Mesenchymal stem cell (in vitro differentiated cells and primary cell): ENCODE measurements around the gene DNAH8.
A peak's percentile ranks its signal among the peaks of the same experiment; 100 is the strongest.

Source experiments
- DNase-seq: peaks from one replicate; pipeline ENCODE4 v3.0.0-alpha.2; 2013
- H2AFZ ChIP-seq: one replicate; pipeline ENCODE4 v1.6.1; 2013; ENCODE audit warnings: low read depth, mild to moderate bottlenecking, control low read depth, inconsistent platforms, low read length, moderate library complexity
- H2AK5ac ChIP-seq: 2 replicates; pipeline ENCODE4 v1.6.1; 2013; ENCODE audit warnings: low read length, moderate library complexity, mild to moderate bottlenecking, inconsistent platforms; ENCODE audit not compliant: severe bottlenecking
- H2BK120ac ChIP-seq: one replicate; pipeline ENCODE4 v1.6.1; 2013; ENCODE audit warnings: low read depth, mild to moderate bottlenecking, inconsistent platforms, low read length, moderate library complexity
- H2BK12ac ChIP-seq, 2 experiments: one replicate each; pipeline ENCODE4 v1.6.1; 2013; ENCODE audit warnings: inconsistent platforms in 2 of 2, low read length in 2 of 2, mild to moderate bottlenecking in 2 of 2, moderate library complexity in 2 of 2, control low read depth in 1 of 2
- H2BK15ac ChIP-seq: one replicate; pipeline ENCODE4 v1.6.1; 2013; ENCODE audit warnings: mild to moderate bottlenecking, low read depth, inconsistent platforms; ENCODE audit not compliant: poor library complexity, severe bottlenecking
- H2BK5ac ChIP-seq: 2 replicates; pipeline ENCODE4 v1.6.1; 2013; ENCODE audit warnings: low read depth, mild to moderate bottlenecking, low read length, control low read depth, inconsistent platforms; ENCODE audit not compliant: poor library complexity, severe bottlenecking
- H3K14ac ChIP-seq, 2 experiments: one replicate each; pipeline ENCODE4 v1.6.1; 2013; ENCODE audit warnings: inconsistent platforms in 2 of 2, low read length in 2 of 2, control low read depth in 1 of 2, mild to moderate bottlenecking in 1 of 2, moderate library complexity in 1 of 2
- H3K18ac ChIP-seq, 2 experiments: one replicate each; pipeline ENCODE4 v1.6.1; 2013; ENCODE audit warnings: inconsistent platforms in 2 of 2, low read length in 2 of 2, control low read depth in 1 of 2, low read depth in 1 of 2, mild to moderate bottlenecking in 1 of 2
- H3K23ac ChIP-seq, 2 experiments: one replicate each; pipeline ENCODE4 v1.6.1; 2013; ENCODE audit warnings: inconsistent platforms in 2 of 2, low read length in 2 of 2, mild to moderate bottlenecking in 2 of 2, moderate library complexity in 2 of 2, control low read depth in 1 of 2
- H3K27ac ChIP-seq: 2 replicates; pipeline ENCODE4 v1.5.1; 2013; ENCODE audit warnings: mild to moderate bottlenecking, moderate library complexity, low read length, control low read depth, inconsistent platforms; ENCODE audit not compliant: poor library complexity, severe bottlenecking
- H3K27me3 ChIP-seq, 2 experiments: 2 replicates each; pipeline versions ENCODE4 v1.6.1 to v1.7.0; 2013; ENCODE audit warnings: low read length in 2 of 2, mild to moderate bottlenecking in 2 of 2, moderate library complexity in 2 of 2, control low read depth in 1 of 2, inconsistent platforms in 1 of 2; ENCODE audit not compliant: control insufficient read depth in 1 of 2, insufficient read depth in 1 of 2
- H3K36me3 ChIP-seq, 2 experiments: 2 replicates each; pipeline versions ENCODE4 v1.6.1 to v1.7.0; 2013; ENCODE audit warnings: low read length in 2 of 2, control low read depth in 1 of 2, inconsistent platforms in 1 of 2, low read depth in 1 of 2, mild to moderate bottlenecking in 1 of 2; ENCODE audit not compliant: insufficient read depth in 2 of 2, control insufficient read depth in 1 of 2
- H3K4ac ChIP-seq, 2 experiments: one replicate each; pipeline ENCODE4 v1.6.1; 2013; ENCODE audit warnings: inconsistent platforms in 2 of 2, low read length in 2 of 2, mild to moderate bottlenecking in 2 of 2, moderate library complexity in 2 of 2, control low read depth in 1 of 2, low read depth in 1 of 2
- H3K4me1 ChIP-seq: 2 replicates; pipeline ENCODE4 v1.6.1; 2013; ENCODE audit warnings: low read depth, low read length, control low read depth; ENCODE audit not compliant: control insufficient read depth, insufficient read depth
- H3K4me2 ChIP-seq: 2 replicates; pipeline ENCODE4 v1.6.1; 2013; ENCODE audit warnings: low read length, mild to moderate bottlenecking, inconsistent platforms; ENCODE audit not compliant: poor library complexity, severe bottlenecking
- H3K4me3 ChIP-seq, 2 experiments: 2 replicates each; pipeline versions ENCODE4 v1.5.1 to v1.7.0; 2013; ENCODE audit warnings: low read length in 2 of 2, mild to moderate bottlenecking in 2 of 2, control low read depth in 1 of 2, low read depth in 1 of 2; ENCODE audit not compliant: insufficient read depth in 1 of 2
- H3K79me1 ChIP-seq: replicated peaks from 2 replicates; pipeline ENCODE4 v1.6.1; 2013; ENCODE audit warnings: mild to moderate bottlenecking, control low read depth, low read length, inconsistent platforms; ENCODE audit not compliant: poor library complexity, severe bottlenecking
- H3K9ac ChIP-seq: 2 replicates; pipeline ENCODE4 v1.7.0; 2013; ENCODE audit warnings: mild to moderate bottlenecking, low read length, moderate library complexity
- H3K9me3 ChIP-seq: 2 replicates; pipeline ENCODE4 v1.7.0; 2013; ENCODE audit warnings: mild to moderate bottlenecking, low read length; ENCODE audit not compliant: control insufficient read depth
- H4K8ac ChIP-seq: one replicate; pipeline ENCODE4 v1.6.1; 2013; ENCODE audit warnings: inconsistent platforms, mild to moderate bottlenecking, low read length, moderate library complexity
- H4K91ac ChIP-seq: one replicate; pipeline ENCODE4 v1.6.1; 2013; ENCODE audit warnings: mild to moderate bottlenecking, low read length, inconsistent platforms
- WGBS: methylation state at CpG from one replicate; pipeline ENCODE4 v1.1.7; 2013; ENCODE audit warnings: mixed read lengths; 5-methylcytosine and 5-hydroxymethylcytosine counted together

The DNAH8 gene

GRCh38 chr6:38719358-38719757 lies 4.2 kb downstream of the DNAH8 start:
- Histone ChIP-seq H3K4ac (no peak overlapping the region), H2AK5ac (no peak overlapping the region), H3K79me1 (no peaks in the 10 kb centered on the region), H3K23ac (no peak overlapping the region), H2BK5ac (no peak overlapping the region), H4K91ac (no peak overlapping the region), H2BK15ac (no peak overlapping the region), H2AFZ (no peak overlapping the region), H3K4me1 (peaks cover 3% of the 10 kb centered on the region), H3K9me3 (no peaks in the 10 kb centered on the region), H3K9ac (no peak overlapping the region), H3K27me3 (peaks cover 7 to 56% of the 10 kb centered on the region in 2 experiments), H3K18ac (no peak overlapping the region), H4K8ac (no peak overlapping the region), H3K36me3 (no peaks in the 10 kb centered on the region), H3K14ac (no peak overlapping the region), H3K4me2 (no peak overlapping the region), H3K27ac (no peak overlapping the region), H2BK12ac (no peak overlapping the region), H2BK120ac (no peak overlapping the region), H3K4me3 (no peak overlapping the region)
- 100% methylated on average over 1 of the region's 1 CpG for WGBS
- DNase-seq, result no peak

- Histone ChIP-seq H2BK5ac (no peak overlapping the region), H2BK15ac (no peak overlapping the region), H4K8ac (no peak overlapping the region), H2BK12ac (no peak overlapping the region), H3K18ac (no peak overlapping the region), H3K23ac (no peak overlapping the region), H4K91ac (no peak overlapping the region), H3K4ac (no peak overlapping the region), H3K4me3 (no peak overlapping the region), H2AFZ (no peak overlapping the region), H2AK5ac (no peak overlapping the region), H3K27ac (no peak overlapping the region), H3K14ac (no peak overlapping the region), H3K36me3 (no peaks in the 10 kb centered on the region), H2BK120ac (no peak overlapping the region), H3K27me3 (peaks cover 6 to 46% of the 10 kb centered on the region in 2 experiments), H3K4me2 (no peak overlapping the region), H3K4me1 (peaks cover under 1% of the 10 kb centered on the region), H3K9me3 (no peaks in the 10 kb centered on the region), H3K9ac (no peak overlapping the region), H3K79me1 (no peaks in the 10 kb centered on the region)
- 14% methylated on average over 1 of the region's 2 CpGs for WGBS
- peak; percentile 14 for DNase-seq
These were observed 5.2 kb downstream of the DNAH8 start for GRCh38 chr6:38720295-38720694.

- Histone ChIP-seq H3K4me2 (no peak overlapping the region), H4K8ac (no peak overlapping the region), H2BK5ac (no peak overlapping the region), H3K79me1 (no peaks in the 10 kb centered on the region), H2BK120ac (no peak overlapping the region), H2BK12ac (no peak overlapping the region), H3K4ac (no peak overlapping the region), H3K4me1 (no peaks in the 10 kb centered on the region), H3K18ac (no peak overlapping the region), H3K23ac (no peak overlapping the region), H3K36me3 (no peaks in the 10 kb centered on the region), H2BK15ac (no peak overlapping the region), H2AK5ac (no peak overlapping the region), H3K27me3 (peaks cover 0 to 34% of the 10 kb centered on the region in 2 experiments), H3K9ac (no peak overlapping the region), H3K4me3 (no peak overlapping the region), H3K14ac (no peak overlapping the region), H3K9me3 (no peaks in the 10 kb centered on the region), H2AFZ (no peak overlapping the region), H4K91ac (no peak overlapping the region), H3K27ac (no peak overlapping the region)
- DNase-seq, result no peak
- WGBS, result 63% methylated on average over 2 of the region's 3 CpGs
These were observed 6.9 kb downstream of the DNAH8 start for GRCh38 chr6:38722038-38722437.

- 97% methylated on average over 24 of the region's 26 CpGs for WGBS
- Histone ChIP-seq H2BK15ac (no peak overlapping the region), H3K9ac (no peak overlapping the region), H3K4me3 (no peak overlapping the region), H3K9me3 (no peaks in the 10 kb centered on the region), H3K4me1 (no peaks in the 10 kb centered on the region), H3K18ac (no peak overlapping the region), H2BK12ac (peak overlapping the region in 1 of 2 experiments; percentile 66), H3K27me3 (peaks cover 0 to 34% of the 10 kb centered on the region in 2 experiments), H3K4me2 (no peak overlapping the region), H3K14ac (no peak overlapping the region), H4K91ac (no peak overlapping the region), H2BK5ac (no peak overlapping the region), H3K27ac (no peak overlapping the region), H3K23ac (no peak overlapping the region), H3K79me1 (no peaks in the 10 kb centered on the region), H2AK5ac (no peak overlapping the region), H3K36me3 (no peaks in the 10 kb centered on the region), H4K8ac (no peak overlapping the region), H3K4ac (no peak overlapping the region), H2AFZ (no peak overlapping the region), H2BK120ac (no peak overlapping the region)
- no peak for DNase-seq
These were observed 7.7 kb downstream of the DNAH8 start for GRCh38 chr6:38722727-38723334.
